Measurements from ENCODE around the gene FCGR3A. TPM values are rescaled to one million over a fixed set of nuclear protein-coding genes. Genes with fewer than 3 reads are reported as not detected.
"Not testable (repeated sequence)": the region's sequence is repeated elsewhere in the genome, so short reads cannot be mapped to it uniquely, and the experiment has no call there.

Gene FCGR3A
- polyA plus RNA-seq, 3 donors, result 1.8 to 1.9 (median 1.9) TPM

- not testable (repeated sequence) for DNase-seq (ENCODE audit: low read depth in 3 of 3, low spot score in 2 of 3)
Observed at GRCh38 chr1:161557506-161558450, 8.2 kb upstream of the FCGR3A start.

GRCh38 chr1:161556990-161557389, 7.4 kb upstream of the FCGR3A start:
- not testable (repeated sequence) for DNase-seq (ENCODE audit: low read depth in 3 of 3, low spot score in 2 of 3)

GRCh38 chr1:161556143-161556542, 6.5 kb upstream of the FCGR3A start:
- DNase-seq (ENCODE audit: low read depth in 3 of 3, low spot score in 2 of 3), result not testable (repeated sequence)

- DNase-seq (ENCODE audit: low read depth in 3 of 3, low spot score in 2 of 3), result not testable (repeated sequence)
Observed at GRCh38 chr1:161554815-161555417, 5.3 kb upstream of the FCGR3A start.

GRCh38 chr1:161554340-161554739, 4.7 kb upstream of the FCGR3A start:
- DNase-seq (ENCODE audit: low read depth in 3 of 3, low spot score in 2 of 3), result not testable (repeated sequence)

GRCh38 chr1:161553631-161554030, 4.0 kb upstream of the FCGR3A start:
- DNase-seq (ENCODE audit: low read depth in 3 of 3, low spot score in 2 of 3), result not testable (repeated sequence)

GRCh38 chr1:161550942-161551341, 1.3 kb upstream of the FCGR3A start:
- not testable (repeated sequence) for DNase-seq (ENCODE audit: low read depth in 3 of 3, low spot score in 2 of 3)

- not testable (repeated sequence) for DNase-seq (ENCODE audit: low read depth in 3 of 3, low spot score in 2 of 3)
Observed at GRCh38 chr1:161548749-161549406, 740 bp downstream of the FCGR3A start.

GRCh38 chr1:161547995-161548741, 1.4 kb downstream of the FCGR3A start:
- not testable (repeated sequence) for DNase-seq (ENCODE audit: low read depth in 3 of 3, low spot score in 2 of 3)

- not testable (repeated sequence) for DNase-seq (ENCODE audit: low read depth in 3 of 3, low spot score in 2 of 3)
Observed at GRCh38 chr1:161545005-161545731, 4.5 kb downstream of the FCGR3A start.

- DNase-seq (ENCODE audit: low read depth in 3 of 3, low spot score in 2 of 3), result not testable (repeated sequence)
Observed at GRCh38 chr1:161543125-161543524, 6.5 kb downstream of the FCGR3A start.

GRCh38 chr1:161542091-161542559, 7.5 kb downstream of the FCGR3A start:
- DNase-seq (ENCODE audit: low read depth in 3 of 3, low spot score in 2 of 3), result not testable (repeated sequence)

- DNase-seq (ENCODE audit: low read depth in 3 of 3, low spot score in 2 of 3), result not testable (repeated sequence)
Observed at GRCh38 chr1:161540570-161540960, 9.1 kb downstream of the FCGR3A start.

GRCh38 chr1:161539731-161540569, 9.7 kb downstream of the FCGR3A start:
- not testable (repeated sequence) for DNase-seq (ENCODE audit: low read depth in 3 of 3, low spot score in 2 of 3)

GRCh38 chr1:161538925-161539479, 10.6 kb downstream of the FCGR3A start:
- DNase-seq (ENCODE audit: low read depth in 3 of 3, low spot score in 2 of 3), result not testable (repeated sequence)

GRCh38 chr1:161537068-161537669, 12.4 kb downstream of the FCGR3A start:
- not testable (repeated sequence) for DNase-seq (ENCODE audit: low read depth in 3 of 3, low spot score in 2 of 3)

- peak in 1 of 3 donors; percentile 56 for DNase-seq (ENCODE audit: low read depth in 3 of 3, low spot score in 2 of 3)
Observed at GRCh38 chr1:161532644-161533567, 16.7 kb downstream of the FCGR3A start.
